Activated naive CD4-positive, alpha-beta T cell treated with anti-CD3 and anti-CD28 coated beads, Interleukin-2, amount 50 U/mL, for 72 hours (primary cell): ENCODE data around the gene JOSD2. TPM values are rescaled to one million over a fixed set of nuclear protein-coding genes. Genes with fewer than 3 reads are reported as not detected.
A peak's percentile ranks its signal among the peaks of the same experiment; 100 is the strongest.

ENCODE experiments used
- ATAC-seq, 2 donors: fragments of 150-1000 bp; cut with Tn5 transposase; 2 replicates each; pipeline ENCODE4 v1.10.0; 2021; ENCODE audit warnings: mild to moderate bottlenecking in 2 of 2, moderate library complexity in 2 of 2
- DNase-seq, 2 donors: peaks; one replicate each; pipeline ENCODE4 v3.0.0; 2021 to 2022; ENCODE audit warnings: low spot score in 2 of 2
- H3K27ac Mint-ChIP-seq, 2 donors: one replicate each; pipeline ENCODE4 v1.8.0; 2022; ENCODE audit warnings: mild to moderate bottlenecking in 2 of 2, mixed read lengths in 2 of 2
- H3K36me3 Mint-ChIP-seq, 2 donors: one replicate each; pipeline ENCODE4 v1.8.0; 2022; ENCODE audit warnings: mixed read lengths in 2 of 2
- H3K9me3 Mint-ChIP-seq, 2 donors: one replicate each; pipeline ENCODE4 v1.8.0; 2022; ENCODE audit warnings: mixed read lengths in 2 of 2
- total RNA-seq, 2 donors: library from RNA; stranded (reverse); gene quantifications; one replicate each; pipeline ENCODE4 v1.2.3, GENCODE V29; 2022

JOSD2 gene
- total RNA-seq, 2 donors from 2014 or later = 27.6 to 29.5 TPM

- no peak for ATAC-seq
- Mint-ChIP-seq H3K36me3 (no peaks in the 10 kb centered on the region), H3K9me3 (no peaks in the 10 kb centered on the region)
Observed at GRCh38 chr19:50519006-50519575, 8.1 kb upstream of the JOSD2 start.

GRCh38 chr19:50518091-50519005 lies 7.4 kb upstream of the JOSD2 start:
- DNase-seq (no peak), ATAC-seq (no peak)
- Mint-ChIP-seq H3K27ac (no peak overlapping the region), H3K9me3 (no peaks in the 10 kb centered on the region), H3K36me3 (no peaks in the 10 kb centered on the region)

More at GRCh38 chr19:50519006-50519575, 8.1 kb upstream of the JOSD2 start:
- DNase-seq = no peak
- H3K27ac Mint-ChIP-seq = no peak overlapping the region

- DNase-seq (no peak), ATAC-seq (no peak)
- no peaks in the 10 kb centered on the region for H3K36me3 Mint-ChIP-seq
- H3K27ac Mint-ChIP-seq = no peak overlapping the region
- no peaks in the 10 kb centered on the region for H3K9me3 Mint-ChIP-seq
Observed at GRCh38 chr19:50517704-50518075, 6.7 kb upstream of the JOSD2 start.

GRCh38 chr19:50516964-50517703 lies 6.1 kb upstream of the JOSD2 start:
- ATAC-seq (no peak), DNase-seq (no peak)
- Mint-ChIP-seq H3K36me3 (no peaks in the 10 kb centered on the region), H3K27ac (no peak overlapping the region), H3K9me3 (no peaks in the 10 kb centered on the region)

GRCh38 chr19:50516456-50516855 lies 5.5 kb upstream of the JOSD2 start:
- ATAC-seq (no peak), DNase-seq (no peak)
- no peaks in the 10 kb centered on the region for H3K36me3 Mint-ChIP-seq
- no peaks in the 10 kb centered on the region for H3K9me3 Mint-ChIP-seq
- no peak overlapping the region for H3K27ac Mint-ChIP-seq

- Mint-ChIP-seq H3K9me3 (no peaks in the 10 kb centered on the region), H3K27ac (no peak overlapping the region), H3K36me3 (peaks cover 0 to 6% of the 10 kb centered on the region in 2 donors)
- ATAC-seq (no peak), DNase-seq (no peak)
Observed at GRCh38 chr19:50515168-50515561, 4.2 kb upstream of the JOSD2 start.

GRCh38 chr19:50514346-50515167 lies 3.6 kb upstream of the JOSD2 start:
- DNase-seq (no peak), ATAC-seq (no peak)
- Mint-ChIP-seq H3K27ac (peak overlapping the region in 1 of 2 donors; percentile 85), H3K9me3 (no peaks in the 10 kb centered on the region), H3K36me3 (peaks cover 0 to 6% of the 10 kb centered on the region in 2 donors)

- no peak for DNase-seq
- ATAC-seq = no peak
- Mint-ChIP-seq H3K36me3 (peaks cover 0 to 6% of the 10 kb centered on the region in 2 donors), H3K9me3 (no peaks in the 10 kb centered on the region), H3K27ac (peak within 1 kb of the TSS; percentile 85)
Observed at GRCh38 chr19:50513746-50514345, 2.9 kb upstream of the JOSD2 start, which contains the start of gene ASPDH. Gene ASPDH (minus strand): TSS chr19:50513913. CDS start chr19:50513823, 90 bp downstream.

GRCh38 chr19:50512999-50513745 lies 2.2 kb upstream of the JOSD2 start:
- Mint-ChIP-seq H3K27ac (peak overlapping the region in 1 of 2 donors; percentile 85), H3K9me3 (no peaks in the 10 kb centered on the region), H3K36me3 (peaks cover 0 to 6% of the 10 kb centered on the region in 2 donors)
- ATAC-seq = no peak
- no peak for DNase-seq

GRCh38 chr19:50512112-50512998 lies 1.4 kb upstream of the JOSD2 start:
- no peak for ATAC-seq
- DNase-seq = no peak
- Mint-ChIP-seq H3K27ac (peak overlapping the region in 1 of 2 donors; percentile 91), H3K9me3 (no peaks in the 10 kb centered on the region), H3K36me3 (peaks cover 0 to 6% of the 10 kb centered on the region in 2 donors)

GRCh38 chr19:50510700-50511068 lies 307 bp downstream of the JOSD2 start:
- DNase-seq (no peak), ATAC-seq (no peak)
- peak overlapping the region; percentile 91 to 98 for H3K27ac Mint-ChIP-seq
- peaks cover 0 to 6% of the 10 kb centered on the region in 2 donors for H3K36me3 Mint-ChIP-seq
- no peaks in the 10 kb centered on the region for H3K9me3 Mint-ChIP-seq

- no peaks in the 10 kb centered on the region for H3K9me3 Mint-ChIP-seq
- ATAC-seq (no peak), DNase-seq (no peak)
- H3K27ac Mint-ChIP-seq = peak overlapping the region; percentile 91 to 98
- H3K36me3 Mint-ChIP-seq = peaks cover 0 to 6% of the 10 kb centered on the region in 2 donors
Observed at GRCh38 chr19:50510121-50510670, 795 bp downstream of the JOSD2 start.

GRCh38 chr19:50509366-50509765 lies 1.6 kb downstream of the JOSD2 start:
- ATAC-seq (no peak), DNase-seq (no peak)
- Mint-ChIP-seq H3K9me3 (no peaks in the 10 kb centered on the region), H3K27ac (peak overlapping the region in 1 of 2 donors; percentile 60), H3K36me3 (peaks cover 0 to 6% of the 10 kb centered on the region in 2 donors)

GRCh38 chr19:50508843-50509190 lies 2.2 kb downstream of the JOSD2 start:
- no peak for ATAC-seq
- peak overlapping the region; percentile 60 to 65 for H3K27ac Mint-ChIP-seq
- H3K9me3 Mint-ChIP-seq = no peaks in the 10 kb centered on the region
- peaks cover 0 to 6% of the 10 kb centered on the region in 2 donors for H3K36me3 Mint-ChIP-seq
- no peak for DNase-seq
